Fibroblast of upper back skin (primary cell): ENCODE results near the gene TAS1R2.

Source experiments
- DNase-seq: peaks from one replicate; pipeline ENCODE4 v3.0.0-alpha.2; 2013

The TAS1R2 gene

GRCh38 chr1:18796950-18797349 lies 62.5 kb downstream of the TAS1R2 start:
- no peak for DNase-seq

DNA sequence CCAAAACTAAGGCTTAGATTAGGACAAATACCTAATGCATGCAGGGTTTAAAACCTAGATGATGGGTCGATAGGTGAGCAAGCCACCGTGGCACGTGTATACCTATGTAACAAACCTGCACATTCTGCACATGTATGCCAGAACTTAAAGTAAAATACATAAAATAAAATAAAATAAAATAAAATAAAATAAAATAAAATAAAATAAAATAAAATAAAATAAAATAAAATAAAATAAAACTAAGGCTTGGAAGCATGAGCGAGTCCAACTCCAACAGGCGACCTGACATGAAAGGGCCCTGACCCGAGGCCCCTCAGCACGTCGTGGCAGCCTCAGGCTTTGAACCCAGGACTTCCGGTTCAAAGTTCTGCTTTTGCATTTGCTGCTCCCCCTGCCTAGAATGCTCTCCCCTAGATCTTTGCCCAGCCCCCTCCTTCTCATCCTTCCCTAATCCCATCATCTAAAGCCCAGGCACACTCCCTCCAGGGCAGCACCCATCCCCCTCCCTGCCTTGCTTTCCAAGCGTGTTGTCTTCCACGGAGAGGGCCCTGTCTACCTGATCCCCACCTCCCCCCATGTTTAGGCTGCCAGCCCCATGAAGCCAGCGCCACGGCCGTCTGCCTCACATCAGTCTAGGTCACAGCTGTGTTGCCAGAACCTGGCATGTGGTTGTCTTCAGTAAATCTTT lies 64.3 kb downstream of the TAS1R2 start:
- no peak for DNase-seq

- DNase-seq, result no peak
These were observed 64.9 kb downstream of the TAS1R2 start for GRCh38 chr1:18794561-18794960.

- DNase-seq, result no peak
These were observed 65.4 kb downstream of the TAS1R2 start for GRCh38 chr1:18794051-18794450.

DNA sequence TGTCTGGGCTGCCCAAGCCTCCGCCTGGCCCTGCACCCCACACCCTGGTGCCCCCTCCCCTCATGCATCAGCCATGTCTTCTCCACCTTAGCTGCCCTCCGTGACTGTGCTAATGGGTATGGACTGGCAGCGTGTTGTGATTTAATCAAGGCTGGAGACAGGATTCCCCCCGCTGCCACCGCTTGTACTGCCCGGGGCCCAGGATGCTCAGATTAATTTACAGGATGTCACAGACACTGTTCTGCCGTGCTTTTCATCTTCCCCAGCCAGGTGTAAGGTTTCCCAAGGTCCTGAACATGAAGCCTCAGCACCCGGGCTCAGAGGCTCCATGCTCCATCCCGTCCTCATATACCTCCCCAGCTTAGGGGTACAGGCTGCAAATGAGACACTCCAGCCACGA lies 66.3 kb downstream of the TAS1R2 start:
- no peak for DNase-seq

DNA sequence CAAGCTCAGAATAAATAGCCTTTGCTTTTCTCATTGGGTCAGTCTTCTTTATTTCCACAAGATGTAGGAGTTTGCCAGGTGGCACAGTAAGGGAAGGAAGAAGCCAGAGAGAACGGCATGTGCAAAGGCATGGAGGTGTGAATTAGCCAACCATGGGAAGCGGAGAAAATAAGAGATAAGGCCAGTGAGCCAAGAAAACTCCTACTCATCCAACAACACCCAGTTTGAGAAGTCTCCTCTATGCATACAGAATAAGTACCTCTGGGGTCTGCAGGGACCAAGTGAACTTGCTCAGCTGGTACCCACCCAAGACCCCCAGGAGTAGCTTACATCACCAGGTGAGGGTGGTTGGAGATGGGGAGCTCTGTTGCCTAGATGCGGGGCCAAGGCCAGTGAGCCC lies 66.7 kb downstream of the TAS1R2 start:
- DNase-seq, result no peak
